Choroid plexus epithelial cell (primary cell): Measurements from ENCODE around the gene NFIX.

Source experiments
- DNase-seq: peaks from one replicate; pipeline ENCODE4 v3.0.0-alpha.2; 2010; ENCODE audit warnings: low read depth
- H3K4me3 ChIP-seq: 2 replicates; pipeline ENCODE4 v1.5.1; 2011; ENCODE audit warnings: low read depth, mild to moderate bottlenecking, control low read depth, low read length, moderate library complexity
- TF ChIP-seq, protein P1 (sequence below): conservative IDR thresholded peaks from 2 replicates; pipeline ENCODE4 v1.5.1; 2011; ENCODE audit warnings: low read depth, mild to moderate bottlenecking, control low read depth, inconsistent platforms, low read length, moderate library complexity

Gene NFIX

DNA sequence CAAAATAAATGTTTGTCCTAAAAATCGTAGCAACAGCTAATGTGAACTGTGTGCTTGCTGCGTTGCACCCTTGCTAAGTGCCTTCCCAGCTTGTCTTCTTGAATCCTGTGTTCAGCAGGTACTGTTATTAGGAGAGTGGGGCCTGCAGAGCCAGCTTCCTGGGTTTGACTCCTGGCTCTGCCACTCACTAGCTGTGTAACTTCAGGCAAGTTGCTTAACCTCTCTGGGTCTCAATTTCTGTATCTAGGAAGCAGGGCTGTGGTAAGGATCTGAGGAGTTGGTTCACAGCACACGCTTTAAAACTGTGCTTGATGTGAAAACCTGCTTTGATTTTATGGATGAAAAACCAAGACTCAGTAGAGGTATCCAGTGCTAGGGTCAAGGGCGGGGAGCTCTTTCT is 10.0 kb downstream of the NFIX start:
- no peak overlapping the region for H3K4me3 ChIP-seq
- TF ChIP-seq, protein P1, sequence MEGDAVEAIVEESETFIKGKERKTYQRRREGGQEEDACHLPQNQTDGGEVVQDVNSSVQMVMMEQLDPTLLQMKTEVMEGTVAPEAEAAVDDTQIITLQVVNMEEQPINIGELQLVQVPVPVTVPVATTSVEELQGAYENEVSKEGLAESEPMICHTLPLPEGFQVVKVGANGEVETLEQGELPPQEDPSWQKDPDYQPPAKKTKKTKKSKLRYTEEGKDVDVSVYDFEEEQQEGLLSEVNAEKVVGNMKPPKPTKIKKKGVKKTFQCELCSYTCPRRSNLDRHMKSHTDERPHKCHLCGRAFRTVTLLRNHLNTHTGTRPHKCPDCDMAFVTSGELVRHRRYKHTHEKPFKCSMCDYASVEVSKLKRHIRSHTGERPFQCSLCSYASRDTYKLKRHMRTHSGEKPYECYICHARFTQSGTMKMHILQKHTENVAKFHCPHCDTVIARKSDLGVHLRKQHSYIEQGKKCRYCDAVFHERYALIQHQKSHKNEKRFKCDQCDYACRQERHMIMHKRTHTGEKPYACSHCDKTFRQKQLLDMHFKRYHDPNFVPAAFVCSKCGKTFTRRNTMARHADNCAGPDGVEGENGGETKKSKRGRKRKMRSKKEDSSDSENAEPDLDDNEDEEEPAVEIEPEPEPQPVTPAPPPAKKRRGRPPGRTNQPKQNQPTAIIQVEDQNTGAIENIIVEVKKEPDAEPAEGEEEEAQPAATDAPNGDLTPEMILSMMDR = no peak
- DNase-seq = no peak

DNA sequence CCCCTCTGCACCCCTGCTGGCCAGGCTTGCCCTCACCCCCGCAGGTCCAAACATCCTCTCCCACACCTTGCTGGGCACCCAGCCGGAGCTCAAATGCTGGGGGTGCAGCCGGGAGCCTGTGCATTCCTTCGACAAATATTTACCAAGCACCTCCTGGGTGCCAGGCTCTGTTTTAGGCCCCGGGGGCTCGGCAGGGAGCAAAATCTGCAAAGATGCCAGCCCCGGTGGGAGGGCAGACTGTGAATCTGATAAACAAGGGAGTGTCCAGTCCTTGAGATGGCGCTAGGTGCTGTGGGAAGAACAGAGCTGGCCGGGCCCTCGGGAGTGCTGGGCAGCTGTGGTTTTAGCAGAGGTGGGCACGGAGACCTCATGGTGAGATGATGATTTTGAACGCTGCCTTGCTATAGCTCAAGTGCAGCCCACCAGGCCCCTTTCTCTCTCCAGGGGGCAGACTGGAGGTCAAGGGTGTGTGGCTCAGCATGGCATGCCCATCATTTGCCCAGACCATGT is 10.6 kb downstream of the NFIX start:
- TF ChIP-seq, protein P1 = no peak
- DNase-seq = no peak
- no peak overlapping the region for H3K4me3 ChIP-seq

- no peak for DNase-seq
- H3K4me3 ChIP-seq = no peak overlapping the region
- TF ChIP-seq, protein P1 = no peak
These were observed 11.4 kb downstream of the NFIX start for GRCh38 chr19:13006431-13007281.

- no peak for DNase-seq
- H3K4me3 ChIP-seq = no peak overlapping the region
- TF ChIP-seq, protein P1 = no peak
These were observed 12.2 kb downstream of the NFIX start for GRCh38 chr19:13007292-13008045.

GRCh38 chr19:13008926-13009787 is 13.9 kb downstream of the NFIX start:
- TF ChIP-seq, protein P1 = no peak
- H3K4me3 ChIP-seq = no peak overlapping the region

More at GRCh38 chr19:13008926-13009787, 13.9 kb downstream of the NFIX start:
- DNase-seq = no peak
